ENCODE results near the gene ADSL.

The ADSL gene

DNA sequence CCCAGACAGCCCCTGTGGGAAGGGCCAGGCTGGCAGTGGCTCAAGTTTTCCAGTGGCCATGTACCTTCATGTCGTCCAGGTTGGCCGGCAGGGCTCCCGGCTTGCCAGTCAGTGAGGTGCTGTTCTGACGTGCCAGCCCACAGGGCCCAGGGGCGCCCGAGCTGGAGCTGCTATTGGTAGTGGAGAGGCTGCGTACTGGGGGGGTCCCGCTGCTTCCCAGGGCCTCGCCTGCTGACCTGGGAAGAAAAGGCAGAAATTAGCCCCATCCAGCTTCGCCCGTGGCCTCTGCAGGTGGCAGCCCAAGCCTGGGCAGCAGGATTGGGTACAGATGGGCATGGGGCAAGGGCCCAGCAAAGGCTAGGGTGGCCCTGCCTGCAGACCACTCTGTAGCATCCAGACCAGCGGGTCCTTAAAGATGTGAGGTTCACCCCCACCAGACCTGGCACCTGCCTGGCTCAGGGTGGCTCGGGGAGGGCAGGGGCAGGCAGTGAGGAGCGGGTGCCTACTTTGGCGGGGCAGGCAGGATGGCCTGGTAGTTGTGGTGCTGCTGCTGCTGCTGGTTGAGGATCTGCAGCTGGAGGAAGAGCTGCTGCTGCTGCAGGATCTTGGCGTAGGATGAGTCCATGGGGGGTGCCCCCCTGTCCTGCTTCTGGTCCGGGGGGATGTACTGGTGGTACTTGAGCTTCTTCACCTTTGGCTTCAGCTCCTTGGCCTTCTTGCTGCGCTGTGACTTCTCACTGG lies 74.2 kb downstream of the ADSL start:
- no peak for DNase-seq

- no peak for DNase-seq
Measured at GRCh38 chr22:40421082-40421350, 74.7 kb downstream of the ADSL start.

- DNase-seq = no peak
Measured at GRCh38 chr22:40421941-40422340, 75.6 kb downstream of the ADSL start.

GRCh38 chr22:40422558-40423309 lies 76.4 kb downstream of the ADSL start:
- DNase-seq = no peak

- no peak for DNase-seq
Measured at GRCh38 chr22:40423310-40423688, 77.0 kb downstream of the ADSL start.

DNA sequence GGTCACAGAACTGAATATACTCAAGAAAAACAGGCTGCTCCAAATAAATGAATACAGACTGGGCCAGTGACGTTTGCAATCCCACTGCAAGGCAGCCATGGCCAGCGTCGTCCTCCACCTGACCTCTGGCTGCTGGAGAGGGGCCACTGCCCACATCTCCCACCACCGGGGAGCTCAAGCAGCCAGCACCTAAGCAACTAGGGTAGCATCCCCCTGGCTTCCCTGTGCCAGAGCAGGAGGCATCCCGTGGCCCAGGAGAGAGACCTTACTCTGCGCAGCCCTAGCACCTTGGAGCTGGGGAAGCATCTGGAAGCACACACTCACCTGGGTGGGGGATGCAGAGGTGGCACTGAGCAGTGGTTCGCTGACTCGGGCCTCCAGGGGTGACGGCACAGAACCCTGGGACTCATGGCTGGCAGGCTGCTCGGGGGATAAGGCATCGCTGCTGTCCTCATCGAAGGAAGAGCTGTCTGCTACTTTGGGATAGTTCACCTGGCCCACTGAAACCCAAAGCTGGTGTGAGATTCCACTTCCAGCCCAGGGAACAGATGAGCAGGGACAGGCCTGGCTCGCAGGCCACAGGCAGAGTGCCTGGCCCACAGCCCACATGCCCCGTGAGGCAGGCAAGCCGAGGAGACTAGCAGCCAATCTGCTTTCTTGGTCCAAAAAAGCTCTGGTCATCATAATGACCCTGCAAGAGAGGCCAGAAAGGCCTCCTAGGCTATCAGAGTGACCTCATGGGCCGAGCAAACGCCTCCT lies 77.8 kb downstream of the ADSL start:
- DNase-seq = no peak

DNA sequence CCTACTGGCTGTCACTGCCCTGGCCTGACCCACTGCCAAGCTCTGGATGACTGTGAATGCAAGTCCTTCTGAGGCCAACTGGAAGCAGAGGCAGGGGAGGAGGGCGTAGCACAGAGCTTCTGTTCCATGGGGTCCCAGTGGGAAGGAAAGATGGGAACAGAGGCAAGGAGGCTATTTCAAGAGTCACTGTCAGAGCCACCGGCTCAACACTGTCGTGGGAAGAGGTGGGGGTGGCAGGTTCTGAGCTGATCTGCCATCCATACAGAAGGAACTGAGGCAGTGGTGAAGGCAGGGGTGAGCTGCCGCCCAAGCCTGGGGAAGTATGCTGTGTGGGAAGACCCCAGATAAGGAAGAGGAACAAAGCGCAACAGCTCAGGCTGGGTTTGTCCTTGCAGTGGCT lies 78.8 kb downstream of the ADSL start:
- DNase-seq = no peak

DNA sequence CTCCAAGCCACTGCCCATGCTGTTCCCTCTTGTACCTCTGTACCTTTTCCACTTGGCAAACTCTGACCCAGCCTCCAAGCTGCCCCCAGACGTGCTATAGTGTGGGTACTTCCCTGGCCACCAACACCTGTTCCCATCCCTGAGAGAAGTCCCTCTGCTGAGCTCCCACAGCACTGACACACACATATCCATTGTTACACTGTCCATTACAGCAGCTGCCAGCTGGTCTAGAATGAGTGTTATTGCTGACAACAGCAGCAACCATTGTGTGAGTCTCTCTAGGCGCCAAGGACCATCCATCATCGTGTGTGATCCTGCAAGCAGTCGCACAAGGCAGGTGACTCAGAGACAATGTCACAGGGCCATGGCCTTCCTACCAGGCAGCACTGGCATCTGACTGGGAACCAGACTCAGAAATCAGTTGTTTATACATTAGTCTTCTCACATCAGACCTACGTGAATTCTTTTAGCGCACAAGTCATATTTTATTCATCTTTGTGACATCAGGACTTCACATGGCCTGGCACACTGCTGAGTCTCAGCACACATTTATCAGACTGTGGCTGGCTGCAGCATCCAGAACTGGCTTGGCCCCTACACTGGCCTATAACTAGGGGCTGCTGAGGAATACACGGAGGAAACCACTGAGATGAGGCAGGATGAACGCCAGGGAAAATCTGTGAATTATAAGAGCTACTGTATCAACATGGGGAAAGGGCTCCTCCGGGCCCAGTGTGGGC lies 80.5 kb downstream of the ADSL start:
- no peak for DNase-seq

- DNase-seq = no peak
Measured at GRCh38 chr22:40428796-40429195, 82.5 kb downstream of the ADSL start.

DNA sequence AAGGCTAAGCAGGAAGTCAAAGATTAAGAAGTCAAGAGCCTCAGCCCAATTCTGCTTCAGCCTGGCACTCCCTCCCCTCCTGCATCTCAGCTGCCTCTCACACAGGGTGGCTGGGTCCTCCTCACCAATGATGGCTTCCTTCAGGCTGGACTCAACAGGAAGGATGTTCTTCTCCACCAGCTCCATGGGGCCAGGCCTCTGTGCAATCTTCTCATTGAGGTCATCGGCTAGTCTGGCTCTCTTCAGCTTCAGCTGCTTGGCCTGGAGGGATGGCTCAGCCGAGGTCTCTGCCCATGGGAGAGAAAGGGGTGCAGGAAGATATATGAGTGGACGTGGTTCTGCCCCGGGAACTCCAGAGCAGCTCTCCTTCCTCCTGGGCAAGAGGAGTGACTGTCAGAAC lies 83.2 kb downstream of the ADSL start:
- no peak for DNase-seq

- DNase-seq = no peak
Measured at GRCh38 chr22:40430991-40431390, 84.7 kb downstream of the ADSL start.

DNA sequence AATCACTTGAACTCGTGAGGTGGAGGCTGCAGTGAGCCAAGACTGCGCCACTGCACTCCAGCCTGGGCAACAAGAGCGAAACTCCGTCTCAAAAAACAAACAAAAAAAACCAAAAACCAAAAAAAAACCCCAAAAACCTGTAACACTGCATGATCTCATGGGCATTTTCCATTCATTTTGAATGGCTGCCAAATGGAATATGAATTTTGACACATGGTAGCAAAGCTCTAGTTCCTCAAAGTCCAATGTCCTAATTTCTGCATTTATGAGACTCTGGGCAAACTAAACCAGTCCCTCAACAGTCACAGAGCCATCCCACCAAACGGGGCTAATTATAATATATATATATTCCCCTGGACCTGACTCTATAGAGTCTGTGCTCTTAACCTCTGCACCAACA lies 85.9 kb downstream of the ADSL start:
- DNase-seq = no peak

- DNase-seq = no peak
Measured at GRCh38 chr22:40432625-40433024, 86.3 kb downstream of the ADSL start.

- DNase-seq = no peak
Measured at GRCh38 chr22:40433416-40434090, 87.3 kb downstream of the ADSL start.

- no peak for DNase-seq
Measured at GRCh38 chr22:40434106-40434505, 87.8 kb downstream of the ADSL start.

- no peak for DNase-seq
Measured at GRCh38 chr22:40434745-40435144, 88.4 kb downstream of the ADSL start.

GRCh38 chr22:40436505-40437431 lies 90.5 kb downstream of the ADSL start:
- no peak for DNase-seq

Data from activated naive CD4-positive, alpha-beta T cell (primary cell).